DMS 273 (cell line): ENCODE measurements around the gene CRELD1.

Experiments used
- DNase-seq: peaks from one replicate; lab custom pipeline; 2025; ENCODE audit not compliant: unreplicated experiment; lab: John Stamatoyannopoulos, UW

The CRELD1 gene

DNA sequence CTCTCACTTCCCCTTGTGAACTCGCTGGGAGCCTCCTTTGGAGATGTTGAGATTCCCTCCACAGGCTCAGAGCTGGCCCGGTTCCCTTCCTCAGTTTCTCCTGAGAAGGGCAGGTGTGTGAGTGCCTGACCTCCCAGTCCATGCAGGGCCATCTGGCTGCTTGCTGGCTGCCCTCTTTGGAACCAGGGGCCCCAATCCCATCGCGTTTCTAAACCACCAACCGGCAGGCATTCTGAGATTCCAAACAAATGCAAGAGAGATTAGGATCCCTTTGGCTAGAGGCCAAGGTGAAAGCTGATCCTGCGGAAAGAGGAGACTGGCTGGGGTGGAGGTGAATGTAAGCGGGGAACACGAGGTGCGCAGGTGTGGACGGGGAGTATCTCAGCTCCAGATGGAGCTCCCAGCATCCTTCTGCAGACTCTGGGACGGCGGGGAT is 21.5 kb downstream of the CRELD1 start:
- DNase-seq, result peak; percentile 89

DNA sequence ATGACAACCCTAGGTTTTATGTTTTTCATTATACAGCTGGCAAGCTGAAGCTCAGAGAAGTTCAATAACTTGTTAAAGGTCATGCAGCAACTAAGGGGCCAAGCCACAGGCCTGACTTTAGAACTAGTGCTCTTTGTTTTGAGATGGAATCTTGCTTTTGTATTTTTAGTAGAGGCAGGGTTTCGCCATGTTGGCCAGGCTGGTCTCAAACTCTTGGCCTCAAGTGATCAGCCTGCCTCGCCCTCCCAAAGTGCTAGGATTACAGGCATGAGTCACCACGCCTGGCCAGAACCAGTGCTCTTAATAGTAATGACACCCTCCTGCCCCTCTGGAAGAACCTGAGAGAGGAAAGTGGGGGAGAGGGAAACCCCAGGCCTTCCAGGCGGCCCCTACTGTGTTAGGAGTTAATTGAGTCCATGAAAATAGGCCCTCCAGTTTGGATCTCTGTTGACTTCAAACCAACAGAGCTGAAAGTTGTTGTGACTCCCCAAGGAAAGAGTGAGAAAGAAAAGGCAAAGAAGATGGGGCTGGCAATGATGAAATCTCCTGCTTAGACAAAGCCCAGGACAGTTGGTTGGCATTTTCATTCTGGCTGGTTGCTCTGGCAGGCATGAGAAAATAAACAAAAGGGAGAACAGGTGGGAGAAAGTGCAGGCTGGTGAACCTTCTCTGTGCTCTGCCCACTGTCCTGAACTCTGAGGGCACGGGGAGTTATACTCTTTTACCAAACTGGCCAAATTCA is 22.1 kb downstream of the CRELD1 start:
- peak; percentile 40 for DNase-seq

DNA sequence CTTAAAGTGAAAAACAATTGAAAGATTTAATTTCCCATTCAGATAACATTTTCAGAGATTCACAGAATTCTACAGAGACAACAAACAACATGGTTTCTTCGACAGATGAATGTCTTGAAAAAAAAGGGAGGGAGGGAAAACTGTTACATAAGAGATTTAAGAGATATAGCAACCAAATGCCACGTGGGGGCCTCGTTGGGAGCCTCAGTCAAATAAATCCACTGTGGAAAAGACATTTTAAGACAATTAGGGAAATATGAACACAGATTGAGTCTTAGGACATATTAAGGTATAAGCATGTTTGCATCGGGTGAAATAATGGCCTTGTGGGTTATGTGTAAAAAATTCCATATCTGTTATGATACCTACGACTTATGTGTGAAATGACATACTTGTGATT is 23.6 kb downstream of the CRELD1 start:
- DNase-seq, result peak; percentile 36

DNA sequence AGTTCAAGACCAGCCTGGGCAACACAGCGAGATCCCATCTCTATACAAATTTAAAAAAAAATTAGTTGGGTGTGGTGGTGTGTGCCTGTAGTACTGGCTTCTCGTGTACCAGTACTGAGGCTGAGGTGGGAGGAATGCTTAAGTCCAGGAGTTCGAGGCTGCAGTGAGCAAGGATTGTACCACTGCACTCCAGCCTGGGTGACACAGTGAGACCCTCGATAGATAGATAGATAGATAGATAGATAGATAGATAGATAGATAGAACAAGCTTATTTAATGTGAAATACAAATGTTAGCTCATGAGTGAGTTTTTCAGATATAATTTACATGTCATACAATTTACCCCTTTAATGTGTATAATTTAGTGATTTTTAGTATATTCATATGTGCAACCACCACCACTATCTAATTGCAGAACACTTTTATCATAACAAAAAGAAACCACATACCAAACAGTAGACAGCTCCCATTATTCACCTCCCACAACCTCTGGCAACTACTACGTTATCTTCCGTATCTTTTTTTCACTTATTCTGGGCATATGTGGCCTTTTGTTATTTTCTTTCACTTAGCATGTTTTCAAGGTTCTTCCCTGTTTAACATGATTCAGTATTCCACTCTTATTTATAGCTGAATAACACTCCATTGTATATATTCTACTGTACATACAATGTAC is 31.7 kb downstream of the CRELD1 start:
- DNase-seq, result no peak

DNA sequence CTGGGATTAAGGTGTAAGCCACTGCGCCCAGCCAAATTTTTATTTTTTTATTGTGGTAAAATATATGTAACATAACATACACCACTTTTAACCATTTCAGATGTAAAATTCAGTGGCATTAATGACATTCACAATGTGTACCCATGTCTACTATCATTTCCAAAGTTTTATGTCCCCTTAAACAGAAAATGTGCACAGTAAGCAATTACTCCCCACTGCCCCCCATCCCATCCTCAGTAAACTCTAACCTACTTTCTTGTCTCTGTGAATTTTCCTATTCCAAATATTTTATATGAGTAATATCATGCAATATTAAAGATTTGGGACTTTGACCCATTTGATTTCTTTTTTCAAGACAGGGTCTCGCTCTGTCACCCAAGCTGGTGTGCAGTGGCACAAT is 33.2 kb downstream of the CRELD1 start:
- no peak for DNase-seq

DNA sequence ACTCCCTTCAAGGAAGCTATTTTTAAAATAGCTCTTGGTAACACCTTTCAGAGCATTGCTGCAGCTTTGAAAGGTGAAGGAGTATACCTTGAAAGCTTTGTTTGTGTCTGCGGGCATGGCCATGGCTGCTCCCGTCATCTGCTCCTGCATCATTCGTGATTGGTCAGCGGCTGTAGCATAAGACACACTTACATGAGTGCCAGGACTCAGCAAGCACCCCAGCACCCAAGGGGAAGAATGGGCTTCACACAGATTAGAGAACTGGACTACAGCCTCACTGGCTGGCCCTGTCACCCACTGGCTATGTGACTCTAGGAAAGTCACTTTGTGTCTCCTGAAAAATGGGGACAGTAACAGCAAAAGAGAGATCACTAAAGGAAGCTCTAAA is 36.0 kb downstream of the CRELD1 start:
- DNase-seq, result no peak

DNA sequence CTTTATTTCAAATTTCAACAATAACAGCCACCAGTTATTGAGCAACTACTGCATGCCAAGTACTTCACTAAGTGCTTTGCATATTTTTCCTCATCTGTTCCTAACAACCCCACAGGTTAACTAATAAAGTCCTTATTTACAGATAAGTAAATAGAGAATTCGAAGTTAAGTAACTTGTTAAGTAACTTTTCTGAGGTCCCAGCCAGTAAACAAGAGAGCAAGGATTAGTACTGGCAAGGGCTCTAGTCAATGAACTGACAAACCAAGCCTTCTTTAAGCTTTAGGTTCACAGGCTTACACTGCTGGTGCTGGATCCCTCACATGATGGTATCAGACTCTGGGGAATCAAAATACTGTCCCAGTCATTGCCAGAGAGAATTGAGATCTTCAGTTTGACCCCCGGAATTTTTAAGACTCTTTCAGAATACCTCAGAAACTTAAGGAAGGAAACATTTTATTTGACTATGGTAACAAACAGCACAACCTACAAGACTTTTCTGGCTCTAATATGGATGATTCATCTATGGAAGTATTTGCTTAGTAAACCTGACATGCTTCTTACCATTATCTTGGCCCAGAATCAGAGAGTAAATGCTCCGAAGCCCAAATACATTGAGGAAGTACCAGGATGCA is 36.5 kb downstream of the CRELD1 start:
- no peak for DNase-seq

DNA sequence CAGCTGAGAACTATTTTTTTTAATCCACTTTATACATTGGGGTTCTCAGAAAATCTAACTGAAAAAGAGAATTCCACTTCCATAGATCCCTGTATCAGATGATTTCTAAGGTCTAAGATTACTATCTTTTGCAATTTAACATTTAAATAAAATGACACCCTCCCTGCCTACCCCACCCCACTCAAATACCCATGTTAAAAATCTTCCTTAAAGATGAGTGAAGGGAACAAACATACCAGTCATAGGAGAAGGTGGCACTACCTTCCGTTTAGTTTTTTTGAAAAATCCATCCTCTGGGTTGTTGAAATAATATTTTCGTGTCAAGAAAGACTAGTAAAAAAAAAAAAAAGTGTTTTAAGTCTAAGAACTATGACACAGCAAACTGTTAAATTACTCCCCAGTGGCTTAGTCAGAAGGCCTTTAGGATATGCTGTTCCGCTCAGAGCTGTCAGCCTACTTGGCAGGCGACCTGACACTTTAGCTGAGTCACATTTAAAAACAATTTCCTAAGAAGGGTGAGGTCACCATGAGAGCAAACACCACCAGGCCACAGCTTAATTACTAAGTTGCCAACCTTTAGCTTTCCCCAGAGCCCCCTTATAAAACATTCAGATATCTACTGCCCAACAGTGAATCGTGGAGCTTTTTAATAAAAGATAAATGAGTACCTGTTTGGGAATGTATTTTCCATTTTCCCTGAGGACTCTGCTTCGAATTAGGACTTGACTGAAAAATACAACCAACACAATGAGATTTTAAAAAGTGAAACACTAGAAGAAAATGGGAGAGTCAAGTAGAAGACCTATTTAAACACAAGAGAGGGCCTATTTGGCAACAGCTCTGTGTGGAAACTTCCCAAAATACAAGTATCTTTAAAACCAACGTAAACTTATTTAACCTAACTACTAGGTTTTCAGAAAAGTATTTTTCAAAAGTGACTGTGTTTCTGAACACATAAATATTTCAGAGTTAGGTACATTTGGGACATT is 43.4 kb downstream of the CRELD1 start:
- DNase-seq, result peak; percentile 75

DNA sequence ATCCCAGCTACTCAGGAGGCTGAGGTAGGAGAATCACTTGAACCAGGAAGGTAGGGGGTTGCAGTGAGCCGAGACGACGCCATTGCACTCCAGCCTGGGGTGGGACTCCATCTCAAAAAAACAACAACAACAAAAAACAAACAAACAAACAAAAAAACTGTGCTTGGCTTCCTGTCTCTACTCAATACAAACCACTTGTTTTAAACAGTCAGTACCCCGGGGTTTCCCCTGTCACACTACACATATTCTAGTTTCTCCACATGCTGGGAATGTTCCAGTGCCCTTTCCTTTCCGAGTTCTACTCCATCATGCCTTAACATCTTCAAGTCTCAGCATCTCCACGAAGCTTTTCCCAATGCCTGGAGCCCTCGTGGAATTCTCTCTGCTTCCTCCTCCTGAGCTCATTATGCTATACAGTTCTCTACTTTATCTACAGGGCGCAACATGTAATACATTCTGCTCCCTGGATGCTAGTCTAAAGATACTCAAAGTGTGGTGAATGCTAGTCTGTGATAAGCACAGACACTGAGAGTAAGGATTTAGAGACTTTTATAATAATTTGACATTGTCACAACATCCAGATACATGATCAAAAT is 45.2 kb downstream of the CRELD1 start:
- no peak for DNase-seq

DNA sequence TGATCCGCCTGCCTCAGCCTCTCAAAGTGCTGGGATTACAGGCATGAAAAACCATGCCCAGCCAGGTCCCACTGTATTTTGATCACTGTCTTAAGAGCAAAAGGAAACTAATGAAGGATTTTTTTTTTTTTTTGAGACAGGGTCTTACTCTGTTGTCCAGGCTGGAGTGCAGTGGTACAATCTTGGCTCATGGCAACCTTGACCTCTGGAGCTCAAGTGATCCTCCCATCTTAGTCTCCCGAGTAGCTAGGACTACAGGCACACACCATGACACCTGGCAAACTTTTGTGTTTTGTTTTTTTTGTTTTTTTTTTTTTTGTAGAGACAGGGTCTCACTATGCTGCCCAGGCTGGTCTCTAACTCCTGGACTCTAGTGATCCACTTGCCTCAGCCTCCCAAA is 46.6 kb downstream of the CRELD1 start:
- DNase-seq, result no peak

DNA sequence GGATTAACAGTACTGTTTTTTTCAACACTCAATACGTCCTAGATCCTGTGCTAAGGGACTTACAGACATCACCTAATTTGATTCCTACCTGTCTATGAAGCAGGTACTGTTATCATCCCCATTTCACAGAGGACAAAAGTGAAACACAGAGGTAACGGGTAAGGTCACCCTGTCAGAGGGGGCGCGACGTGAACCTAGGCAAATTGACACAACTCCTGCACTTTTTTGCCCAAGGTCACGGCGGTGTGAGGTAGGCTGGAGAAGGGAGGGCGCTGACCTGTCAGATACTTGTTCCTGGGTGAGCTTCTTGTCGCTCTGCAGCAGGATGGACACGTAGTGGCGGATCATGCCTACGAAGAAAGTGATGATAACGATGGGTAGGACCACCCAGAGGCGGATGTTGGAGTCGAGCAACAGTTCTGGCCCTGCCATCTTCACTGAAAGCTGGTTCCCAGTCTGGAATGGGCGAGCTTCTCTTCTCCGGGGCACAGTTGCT is 52.6 kb downstream of the CRELD1 start:
- DNase-seq, result no peak

DNA sequence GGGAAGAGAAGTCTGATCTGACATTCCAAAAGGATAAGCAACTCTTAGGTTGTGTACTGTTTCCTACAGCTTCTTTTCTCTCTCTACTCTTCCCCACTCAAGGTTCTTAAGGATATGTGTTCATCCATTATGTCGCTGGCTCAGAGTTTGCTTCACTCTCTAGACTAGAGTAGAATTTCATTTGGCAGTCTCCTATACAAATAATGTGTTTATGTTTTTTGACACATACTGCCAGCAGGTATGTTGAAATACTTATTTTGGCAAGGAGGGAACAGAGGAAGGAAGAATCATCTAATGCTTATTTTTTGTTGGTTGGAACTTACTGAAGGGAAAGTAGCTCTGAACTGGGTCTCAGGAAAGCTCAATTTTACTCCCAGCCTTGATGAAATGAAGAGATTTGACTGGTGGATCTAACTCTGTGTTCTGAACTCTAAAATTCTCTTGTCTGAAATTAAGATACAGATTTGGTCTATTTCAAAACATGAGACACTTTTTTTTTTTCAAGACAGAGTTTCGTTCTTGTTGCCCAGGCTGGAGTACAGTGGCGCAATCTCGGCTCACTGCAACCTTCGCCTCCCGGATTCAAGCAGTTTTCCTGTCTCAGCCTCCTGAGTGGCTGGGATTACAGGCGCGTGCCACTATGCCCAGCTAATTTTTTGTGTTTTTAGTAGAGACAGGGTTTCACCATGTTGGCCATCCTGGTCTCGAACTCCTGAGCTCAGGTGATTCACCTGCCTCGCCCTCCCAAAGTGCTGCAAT is 60.6 kb downstream of the CRELD1 start:
- no peak for DNase-seq
